Spleen (tissue), 7 donors: ENCODE results near the gene MINDY4B.

ENCODE experiments used
- POLR2AphosphoS5 ChIP-seq, 3 donors: sonication (generic); formaldehyde crosslinking; IDR thresholded peaks; one replicate each; pipeline ENCODE4 v1.5.1; 2017; ENCODE audit warnings: antibody characterized with exemption in 3 of 3
- TF ChIP-seq, protein P1 (sequence below), 11 experiments: fragments of 200-600 bp in 7 of 11; fragments of 450-650 bp in 4 of 11; sonication (generic) in 4 of 11; IDR thresholded peaks in 8 of 11; conservative IDR thresholded peaks in 3 of 11; 1 replicate in 7 of 11; 2 replicates in 4 of 11; pipeline versions ENCODE4 v1.4.0 to v1.8.0; 2016 to 2021; ENCODE audit warnings: antibody characterized with exemption in 11 of 11, inconsistent platforms in 4 of 11, mild to moderate bottlenecking in 1 of 11
- donor health status: DM: no; HTN: no; CAD: no; lungs with moderate emphysema.
- donor health status: DM: no; HTN: no; CAD: no.
- donor health status: DM: no; HTN: no; CAD: no.

DNA sequence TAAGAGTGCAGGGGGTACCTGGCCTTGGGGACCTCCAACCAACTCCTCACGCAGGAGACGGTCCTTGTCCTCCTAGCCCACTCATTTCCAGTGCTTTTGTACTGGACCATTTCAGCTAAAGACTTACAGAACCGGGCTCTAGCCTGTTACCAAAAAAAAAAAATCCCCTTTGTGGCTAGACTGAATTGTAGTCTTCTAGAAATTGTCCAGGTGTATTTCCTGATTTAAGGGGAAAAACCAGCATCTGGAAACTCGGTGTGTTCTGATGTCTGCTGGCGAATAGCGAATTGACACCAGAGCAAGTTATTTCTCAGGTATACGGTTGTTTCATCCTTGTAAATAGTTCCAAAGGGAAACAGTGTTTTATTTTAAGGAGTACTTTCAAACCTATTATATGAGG lies 21.1 kb upstream of the MINDY4B start:
- TF ChIP-seq, protein P1, sequence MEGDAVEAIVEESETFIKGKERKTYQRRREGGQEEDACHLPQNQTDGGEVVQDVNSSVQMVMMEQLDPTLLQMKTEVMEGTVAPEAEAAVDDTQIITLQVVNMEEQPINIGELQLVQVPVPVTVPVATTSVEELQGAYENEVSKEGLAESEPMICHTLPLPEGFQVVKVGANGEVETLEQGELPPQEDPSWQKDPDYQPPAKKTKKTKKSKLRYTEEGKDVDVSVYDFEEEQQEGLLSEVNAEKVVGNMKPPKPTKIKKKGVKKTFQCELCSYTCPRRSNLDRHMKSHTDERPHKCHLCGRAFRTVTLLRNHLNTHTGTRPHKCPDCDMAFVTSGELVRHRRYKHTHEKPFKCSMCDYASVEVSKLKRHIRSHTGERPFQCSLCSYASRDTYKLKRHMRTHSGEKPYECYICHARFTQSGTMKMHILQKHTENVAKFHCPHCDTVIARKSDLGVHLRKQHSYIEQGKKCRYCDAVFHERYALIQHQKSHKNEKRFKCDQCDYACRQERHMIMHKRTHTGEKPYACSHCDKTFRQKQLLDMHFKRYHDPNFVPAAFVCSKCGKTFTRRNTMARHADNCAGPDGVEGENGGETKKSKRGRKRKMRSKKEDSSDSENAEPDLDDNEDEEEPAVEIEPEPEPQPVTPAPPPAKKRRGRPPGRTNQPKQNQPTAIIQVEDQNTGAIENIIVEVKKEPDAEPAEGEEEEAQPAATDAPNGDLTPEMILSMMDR (IDR thresholded peaks at IDR 0.05 in 8 of 11, conservative IDR thresholded peaks at IDR 0.05 in 3 of 11) = no peak
- TF ChIP-seq POLR2AphosphoS5 (IDR thresholded peaks at IDR 0.05) = no peak
